ENCODE data around the gene ANO8.
A peak's percentile ranks its signal among the peaks of the same experiment; 100 is the strongest.
"Not testable (repeated sequence)": the region's sequence is repeated elsewhere in the genome, so short reads cannot be mapped to it uniquely, and the experiment has no call there.

Gene ANO8, protein sequence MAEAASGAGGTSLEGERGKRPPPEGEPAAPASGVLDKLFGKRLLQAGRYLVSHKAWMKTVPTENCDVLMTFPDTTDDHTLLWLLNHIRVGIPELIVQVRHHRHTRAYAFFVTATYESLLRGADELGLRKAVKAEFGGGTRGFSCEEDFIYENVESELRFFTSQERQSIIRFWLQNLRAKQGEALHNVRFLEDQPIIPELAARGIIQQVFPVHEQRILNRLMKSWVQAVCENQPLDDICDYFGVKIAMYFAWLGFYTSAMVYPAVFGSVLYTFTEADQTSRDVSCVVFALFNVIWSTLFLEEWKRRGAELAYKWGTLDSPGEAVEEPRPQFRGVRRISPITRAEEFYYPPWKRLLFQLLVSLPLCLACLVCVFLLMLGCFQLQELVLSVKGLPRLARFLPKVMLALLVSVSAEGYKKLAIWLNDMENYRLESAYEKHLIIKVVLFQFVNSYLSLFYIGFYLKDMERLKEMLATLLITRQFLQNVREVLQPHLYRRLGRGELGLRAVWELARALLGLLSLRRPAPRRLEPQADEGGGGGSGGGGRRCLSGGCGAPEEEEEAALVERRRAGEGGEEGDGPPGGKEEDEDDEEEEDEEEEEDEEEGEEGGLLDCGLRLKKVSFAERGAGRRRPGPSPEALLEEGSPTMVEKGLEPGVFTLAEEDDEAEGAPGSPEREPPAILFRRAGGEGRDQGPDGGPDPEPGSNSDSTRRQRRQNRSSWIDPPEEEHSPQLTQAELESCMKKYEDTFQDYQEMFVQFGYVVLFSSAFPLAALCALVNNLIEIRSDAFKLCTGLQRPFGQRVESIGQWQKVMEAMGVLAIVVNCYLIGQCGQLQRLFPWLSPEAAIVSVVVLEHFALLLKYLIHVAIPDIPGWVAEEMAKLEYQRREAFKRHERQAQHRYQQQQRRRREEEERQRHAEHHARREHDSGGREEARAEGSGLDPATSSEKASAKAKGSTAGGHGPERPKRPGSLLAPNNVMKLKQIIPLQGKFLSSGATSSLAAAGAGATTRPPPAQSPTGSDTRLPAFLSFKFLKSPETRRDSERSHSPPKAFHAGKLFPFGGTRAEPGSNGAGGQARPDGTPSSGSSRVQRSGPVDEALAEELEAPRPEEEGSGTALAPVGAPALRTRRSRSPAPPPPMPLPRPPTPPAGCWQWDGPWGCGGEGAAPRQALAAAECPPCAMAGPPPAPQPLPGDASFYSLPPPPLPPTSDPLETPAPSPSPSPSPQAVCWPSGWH

DNA sequence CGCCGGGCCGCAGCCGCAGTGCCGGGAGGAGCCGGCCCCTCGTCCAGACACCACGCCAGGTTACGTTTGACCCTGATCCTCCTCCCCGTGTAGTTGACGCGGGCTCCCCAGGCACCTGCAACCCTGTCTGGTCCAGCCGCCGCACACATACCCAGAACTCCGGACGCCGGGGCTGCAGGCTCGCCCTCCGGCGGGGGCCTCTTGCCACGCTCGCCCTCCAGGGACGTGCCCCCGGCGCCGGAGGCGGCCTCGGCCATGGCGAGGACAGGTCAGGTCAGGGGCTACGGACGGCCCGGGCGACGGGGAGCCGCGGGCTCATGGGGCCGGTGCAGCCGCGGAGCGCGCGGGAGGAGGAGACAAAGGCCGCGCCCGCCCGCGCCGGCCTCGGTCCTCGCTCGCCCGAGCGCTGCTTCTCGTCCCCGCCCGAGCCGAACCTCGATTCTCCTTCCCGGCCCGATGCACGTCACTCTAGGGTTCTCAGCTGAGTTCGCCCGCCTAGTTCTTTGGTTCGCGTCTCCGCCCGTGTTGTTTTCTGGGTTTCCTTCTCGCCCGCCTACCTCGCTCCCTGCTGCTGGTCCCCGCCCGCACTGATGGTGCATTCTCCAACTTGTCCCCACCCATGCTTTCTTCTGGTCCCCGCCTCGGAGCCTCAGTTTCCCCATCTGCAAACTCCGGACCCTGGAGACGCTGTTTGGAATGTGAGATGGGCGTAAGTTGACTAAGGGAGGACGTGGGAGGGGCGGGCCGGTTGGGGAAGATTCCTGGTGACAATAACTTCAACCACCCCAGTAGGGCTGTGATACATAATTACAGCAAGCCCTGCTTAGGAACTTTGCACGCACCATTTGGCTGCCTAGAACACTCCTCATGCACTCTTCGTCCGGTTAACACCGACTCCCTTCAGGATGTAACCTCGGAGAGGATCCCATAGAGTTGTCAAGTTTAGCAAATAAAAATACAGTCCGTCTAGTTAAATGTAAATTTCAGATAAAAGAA, at the start of gene ANO8:
Gene ANO8, minus strand, starts transcription at position 442 of the 996 bp plus-strand sequence. Its CDS starts 185 bp downstream, at position 257.
- peak; percentile 85 for DNase-seq (ENCODE audit: low spot score)

DNA sequence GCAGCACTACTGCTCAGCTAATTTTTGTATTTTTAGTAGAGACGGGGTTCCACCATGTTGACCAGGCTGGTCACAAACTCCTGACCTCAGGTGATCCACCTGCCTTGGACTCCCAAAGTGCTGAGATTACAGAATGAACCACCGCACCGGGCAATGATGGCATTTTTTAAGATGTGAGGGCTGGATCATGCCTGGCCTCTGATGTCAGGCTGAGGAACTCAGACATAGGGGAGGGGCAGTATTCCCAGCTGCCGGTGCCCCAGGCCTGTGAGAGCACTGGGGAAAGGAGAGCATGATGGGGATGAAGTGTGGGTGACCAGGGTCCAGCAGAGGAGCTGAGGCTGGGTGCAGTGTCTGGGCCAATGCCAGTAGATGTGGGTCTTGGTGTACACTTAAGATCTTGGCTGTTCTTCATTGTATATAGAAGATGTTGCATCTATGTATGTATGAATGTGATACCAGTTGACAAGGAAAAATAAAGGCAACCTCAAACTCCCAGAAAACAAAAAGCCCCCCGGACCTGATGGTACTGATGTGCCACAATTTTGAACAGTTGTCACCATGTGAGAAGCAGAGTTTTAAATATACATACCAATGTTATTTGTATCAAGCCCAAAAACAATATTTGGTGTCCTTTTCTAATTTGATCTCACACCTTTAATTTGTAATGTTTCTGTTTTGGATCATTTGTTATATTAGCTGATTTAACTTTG, 45.9 kb upstream of the ANO8 start:
- DNase-seq (ENCODE audit: low spot score): no peak

DNA sequence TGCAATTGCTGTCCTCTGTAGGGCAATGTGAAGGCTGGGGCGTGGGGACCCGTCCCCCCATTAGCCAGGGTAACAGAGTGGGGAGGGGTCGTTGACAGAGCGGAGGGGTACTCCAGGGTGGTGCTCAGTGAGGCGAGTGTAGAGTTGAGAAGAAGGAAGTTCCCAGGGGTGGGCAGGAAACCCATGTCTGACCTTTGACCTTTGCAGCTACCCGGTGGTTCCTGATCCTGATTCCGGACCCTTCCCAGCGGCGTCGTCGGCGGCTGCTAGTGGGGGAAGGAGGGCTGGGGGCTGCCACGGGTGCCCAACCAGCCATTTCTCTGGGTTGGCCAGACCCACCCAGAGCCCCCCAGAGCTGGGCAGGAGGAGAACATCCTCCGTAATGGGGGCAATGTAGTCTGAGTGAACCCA, 44.6 kb upstream of the ANO8 start:
- no peak for DNase-seq (ENCODE audit: low spot score)

DNA sequence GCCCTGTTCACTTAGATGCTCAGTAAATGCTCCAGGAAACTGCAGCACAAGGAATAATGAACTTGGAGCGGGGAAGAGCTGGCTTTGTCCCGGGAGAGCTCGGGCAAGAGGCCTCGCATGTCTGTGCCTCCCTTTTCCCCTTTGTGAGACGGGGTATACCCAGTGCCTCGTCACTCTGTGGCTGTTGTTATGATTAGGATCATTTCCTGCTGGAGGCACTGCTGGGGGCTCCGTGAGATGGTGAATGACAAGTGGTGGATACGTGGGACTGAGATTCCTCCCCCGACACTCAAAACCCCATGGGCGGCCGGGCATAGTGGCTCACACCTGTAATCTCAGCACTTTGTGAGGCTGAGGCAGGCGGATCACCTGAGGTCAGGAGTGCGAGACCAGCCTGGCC, 43.6 kb upstream of the ANO8 start:
- DNase-seq (ENCODE audit: low spot score): no peak

DNA sequence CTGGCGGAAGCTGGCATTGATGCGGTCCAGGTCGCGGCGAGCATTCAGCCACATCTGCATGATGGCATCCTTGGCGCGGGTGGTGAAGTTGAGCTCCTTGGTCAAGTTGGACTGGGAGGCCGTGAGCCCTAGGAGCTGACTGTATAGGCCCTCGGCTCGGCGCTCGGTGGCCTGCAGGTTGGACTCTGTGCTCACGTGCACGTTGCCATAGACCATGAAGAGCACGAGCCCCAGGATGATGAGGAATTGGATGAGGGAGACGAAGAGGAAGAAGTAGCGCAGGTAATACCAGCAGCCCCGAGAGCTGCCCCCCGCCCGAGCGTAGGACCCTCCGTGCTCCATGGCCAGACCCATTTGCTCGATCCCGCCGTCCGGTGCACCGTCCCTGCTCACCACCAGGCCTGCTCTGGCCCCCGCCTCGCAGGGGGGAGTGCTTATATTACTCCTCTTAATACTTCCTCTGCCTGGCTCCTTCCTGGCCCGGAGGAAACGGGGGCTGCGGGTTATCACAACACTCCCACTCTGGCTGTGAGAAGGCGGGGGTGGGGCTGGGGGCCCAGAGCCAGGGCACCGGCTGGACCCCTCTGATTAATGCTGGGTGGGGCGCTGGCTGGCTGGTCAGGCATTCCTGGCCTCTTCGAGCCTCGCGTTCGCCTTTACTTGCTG, 42.4 kb upstream of the ANO8 start, which contains the start of gene PLVAP:
Gene PLVAP, minus strand, starts transcription at position 408 of the 666 bp plus-strand sequence. Its CDS starts 54 bp downstream, at position 354.
- peak; percentile 76 for DNase-seq (ENCODE audit: low spot score)

DNA sequence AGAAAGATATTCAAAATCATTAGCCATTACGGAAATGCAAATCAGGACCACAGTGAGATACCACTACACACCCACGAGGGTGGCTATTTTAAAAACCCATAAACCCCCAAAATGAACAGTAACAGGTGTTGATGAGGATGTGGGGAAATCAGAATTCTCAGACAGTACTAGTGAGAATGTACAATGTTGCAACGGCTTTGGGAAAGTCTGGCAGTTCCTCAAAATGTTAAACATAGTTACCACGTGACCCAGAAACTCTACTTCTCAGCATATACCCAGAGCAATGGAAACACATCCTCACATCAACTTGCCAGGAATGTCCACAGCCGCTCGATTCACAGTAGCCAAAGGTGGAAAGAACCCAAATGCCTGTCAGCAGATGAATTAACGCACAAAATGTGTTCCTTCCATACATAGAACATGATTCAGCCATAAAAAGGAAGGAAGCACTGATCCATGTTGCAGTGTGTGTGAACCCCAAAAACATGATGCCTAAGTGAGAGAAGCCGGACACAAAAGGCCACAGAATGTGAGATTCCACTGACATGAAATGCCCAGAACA, 35.5 kb upstream of the ANO8 start:
- DNase-seq (ENCODE audit: low spot score): no peak

DNA sequence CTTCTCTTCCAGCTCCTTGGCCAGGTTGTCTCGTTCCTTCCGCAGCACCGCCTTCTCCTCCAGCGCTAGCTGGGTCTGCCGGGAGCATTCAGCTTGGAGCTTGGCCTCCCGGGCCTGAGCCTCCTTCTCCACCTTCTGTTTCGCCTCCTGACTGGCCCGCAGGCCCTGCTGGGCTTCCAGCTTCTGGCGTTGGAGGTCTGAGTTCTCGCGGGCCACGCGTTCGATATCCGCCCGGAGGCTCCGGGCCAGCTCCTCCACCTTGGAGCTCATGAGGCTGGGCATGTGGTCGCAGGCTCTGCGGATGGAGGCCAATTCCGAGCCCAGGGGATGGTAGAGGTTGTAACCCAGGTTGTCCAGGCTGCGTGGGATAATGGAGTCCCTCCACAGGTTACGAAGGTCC, 30.7 kb upstream of the ANO8 start:
- no peak for DNase-seq (ENCODE audit: low spot score)

DNA sequence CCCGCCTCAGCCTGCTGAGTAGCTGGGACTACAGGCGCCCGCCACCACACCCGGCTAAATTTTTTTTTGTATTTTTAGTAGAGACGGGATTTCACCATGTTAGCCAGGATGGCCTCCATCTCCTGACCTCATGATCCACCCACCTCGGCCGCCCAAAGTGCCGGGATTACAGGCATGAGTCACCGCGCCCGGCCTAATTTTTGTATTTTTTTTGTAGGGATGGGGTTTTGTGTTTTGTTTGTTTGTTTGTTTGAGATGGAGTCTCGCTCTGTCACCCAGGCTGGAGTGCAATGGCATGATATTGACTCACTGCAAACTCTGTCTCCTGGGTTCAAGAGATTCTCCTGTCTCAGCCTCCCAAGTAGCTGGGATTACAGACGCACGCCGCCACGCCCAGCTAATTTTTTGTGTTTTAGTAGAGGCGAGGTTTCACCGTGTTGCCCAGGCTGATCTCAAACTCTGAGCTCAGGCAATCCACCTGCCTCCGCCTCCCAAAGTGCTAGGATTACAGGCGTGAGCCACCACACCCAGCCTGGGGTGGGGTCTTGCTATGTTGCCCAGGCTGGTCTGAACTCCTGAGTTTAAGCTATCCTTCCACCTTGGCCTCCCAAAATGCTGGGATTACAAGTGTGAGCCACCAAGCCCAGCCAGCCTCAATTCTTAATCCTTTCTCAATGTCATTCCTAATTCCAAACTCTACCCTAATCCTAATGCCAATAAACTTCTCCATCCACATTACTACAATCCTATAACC, 29.4 kb upstream of the ANO8 start:
- DNase-seq (ENCODE audit: low spot score): not testable (repeated sequence)

DNA sequence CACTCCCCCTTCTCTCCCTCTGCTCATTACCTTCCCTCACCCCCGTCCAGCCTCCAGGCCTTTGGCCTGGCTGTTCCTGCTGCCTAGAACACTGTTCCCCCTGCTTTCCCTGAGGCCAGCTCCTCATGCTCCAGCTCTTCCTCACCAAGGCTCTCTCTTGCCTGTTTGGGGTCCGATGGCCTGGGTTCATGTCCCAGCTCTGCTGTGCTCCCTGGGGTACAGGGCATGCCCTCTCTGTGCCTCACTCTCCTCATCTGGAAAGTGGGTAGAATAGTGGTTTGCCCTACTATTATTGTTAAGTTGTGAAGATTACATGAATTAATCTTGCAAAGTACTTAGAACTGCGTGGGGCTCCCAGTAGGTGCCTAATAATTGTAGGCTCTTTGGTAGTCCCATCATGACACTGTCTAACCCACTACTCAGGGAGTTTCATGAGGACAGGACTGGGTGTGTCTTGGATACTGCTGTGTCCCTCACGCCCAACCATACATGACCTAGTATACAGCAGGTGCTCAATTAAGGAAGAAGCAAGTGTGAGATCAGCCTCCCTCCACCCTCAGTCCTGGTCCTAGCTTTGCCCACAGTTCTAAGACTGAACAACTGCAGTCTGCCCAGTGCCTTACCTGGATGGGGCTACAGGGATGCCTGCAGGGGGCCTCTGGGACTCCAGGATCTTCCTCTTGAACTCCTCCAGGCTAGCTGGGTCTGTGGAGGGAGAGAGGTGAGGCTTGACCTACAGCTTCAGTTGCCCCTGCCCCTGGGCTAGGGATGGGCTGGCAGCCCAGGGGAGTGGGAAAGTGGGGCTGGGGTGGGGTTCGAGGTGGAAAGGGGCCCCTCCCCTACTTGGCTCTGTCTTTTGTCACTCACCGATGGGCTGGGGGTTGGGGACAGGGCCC, 25.5 kb upstream of the ANO8 start:
- DNase-seq (ENCODE audit: low spot score): no peak

DNA sequence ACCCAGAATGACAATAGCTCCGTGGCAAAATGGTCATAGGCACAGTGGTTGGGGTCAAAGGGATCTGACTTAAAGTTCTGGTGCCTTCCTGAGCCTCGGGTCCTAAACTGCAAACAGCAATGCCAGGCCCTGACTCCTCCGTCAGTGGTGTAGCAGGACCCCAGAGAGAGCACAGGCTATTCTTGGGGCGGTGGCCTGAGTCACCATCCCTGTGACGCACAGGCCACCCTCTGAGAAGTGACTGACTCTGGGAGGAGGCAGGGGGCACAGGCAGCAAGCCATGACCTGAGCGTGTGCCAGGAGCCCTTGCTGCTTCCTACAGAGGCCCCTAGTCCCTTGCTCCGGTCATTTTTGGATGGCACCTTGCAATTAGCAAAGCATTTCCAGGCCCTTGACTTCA, 23.7 kb upstream of the ANO8 start:
- DNase-seq (ENCODE audit: low spot score): no peak

DNA sequence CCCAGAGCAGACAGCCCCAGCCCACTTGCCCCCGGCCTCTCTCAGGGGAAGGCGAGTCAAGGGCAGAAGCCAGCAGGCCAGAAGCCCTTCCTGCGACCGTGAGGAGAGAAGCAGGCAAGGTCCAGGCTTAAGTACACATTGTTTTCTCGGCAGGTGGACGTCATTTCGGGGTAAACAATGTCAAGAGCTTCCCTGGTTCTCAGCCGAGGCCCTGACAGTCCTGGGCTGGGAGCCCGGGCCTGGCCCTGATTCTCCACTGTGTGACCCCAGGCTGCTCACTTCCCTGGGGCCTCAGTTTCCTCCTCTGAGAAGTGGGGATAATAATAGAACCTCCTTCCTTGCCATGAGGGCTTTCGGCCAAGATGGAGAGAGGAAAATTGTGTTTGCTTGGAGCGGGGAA, 23.1 kb upstream of the ANO8 start:
- no peak for DNase-seq (ENCODE audit: low spot score)

DNA sequence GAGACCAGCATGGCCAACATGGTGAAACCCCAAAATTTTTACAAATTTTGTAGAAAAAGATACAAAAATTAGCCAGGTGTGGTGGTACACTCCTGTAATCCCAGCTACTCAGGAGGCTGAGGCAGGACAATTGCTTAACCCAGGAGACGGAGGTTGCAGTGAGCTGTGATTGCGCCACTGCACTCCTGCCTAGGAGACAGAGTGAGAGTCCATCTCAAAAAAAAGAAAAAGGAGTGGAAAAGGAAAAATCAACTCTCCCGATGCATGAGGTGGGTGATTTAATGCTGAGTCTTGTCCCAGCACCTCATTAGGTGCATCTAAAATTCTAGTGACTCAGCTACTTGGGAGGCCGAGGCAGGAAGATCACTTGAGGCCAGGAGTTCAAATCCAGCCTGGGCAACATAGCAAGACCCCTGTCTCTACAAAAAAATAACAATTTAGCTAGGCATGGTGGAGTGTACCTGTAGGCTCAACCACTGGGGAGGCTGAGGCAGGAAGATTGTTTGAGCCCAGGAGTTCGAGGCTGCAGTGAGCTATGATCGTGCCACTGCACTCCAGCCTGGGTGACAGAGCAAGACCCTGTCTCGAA, 22.5 kb upstream of the ANO8 start:
- DNase-seq (ENCODE audit: low spot score): no peak

DNA sequence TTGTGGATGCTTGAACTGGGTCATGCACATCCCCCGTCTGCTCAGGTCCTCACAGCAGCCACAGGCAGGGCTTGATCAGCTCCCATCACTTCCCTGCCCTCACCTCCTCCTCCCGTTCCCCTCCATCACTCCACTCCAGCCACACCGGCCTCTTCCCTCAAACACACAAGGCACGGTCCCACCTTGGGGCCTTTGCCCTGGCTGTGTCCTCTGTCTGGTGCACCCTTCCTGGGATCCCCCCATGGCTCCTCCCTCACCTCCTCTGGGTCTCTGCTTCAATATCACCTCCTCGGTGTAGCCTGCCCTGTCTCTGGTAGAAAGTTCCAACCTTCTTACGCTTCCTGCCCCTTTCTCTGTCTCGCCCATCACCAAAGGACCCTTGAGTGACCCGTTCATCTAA, 18.7 kb upstream of the ANO8 start:
- DNase-seq (ENCODE audit: low spot score): no peak

DNA sequence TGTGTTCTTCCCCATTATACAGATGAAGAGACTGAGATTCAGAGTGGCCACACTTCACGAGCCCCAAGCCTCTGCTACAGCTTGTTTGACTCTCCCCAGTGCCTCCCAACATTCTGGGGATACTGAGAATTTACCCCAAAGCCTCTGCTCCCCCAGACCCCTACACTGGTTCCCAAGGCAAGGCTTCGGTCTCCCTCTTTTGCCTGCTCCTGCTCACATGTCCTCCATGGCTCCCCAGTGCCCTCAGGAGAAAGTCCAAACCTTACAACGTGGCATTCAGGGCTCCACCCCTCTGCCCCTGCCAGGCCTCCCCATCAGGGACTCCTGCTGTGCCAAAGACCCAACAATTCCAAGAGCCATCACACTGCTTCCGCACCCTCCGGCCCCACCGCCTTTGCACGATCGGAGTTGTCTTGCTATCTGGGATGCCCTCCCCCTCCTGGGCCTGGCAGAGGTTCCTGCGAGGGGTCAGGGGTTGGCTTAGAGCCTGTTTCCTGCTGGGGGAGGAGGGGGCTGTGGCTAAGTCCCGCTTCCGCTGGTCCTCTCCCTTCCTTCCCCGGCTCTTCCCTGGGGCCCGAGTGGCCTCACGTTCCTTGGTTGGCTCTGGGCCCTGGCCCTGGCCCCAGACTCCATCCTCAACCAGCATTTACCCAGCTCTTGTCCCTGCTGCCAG, 18.1 kb upstream of the ANO8 start:
- no peak for DNase-seq (ENCODE audit: low spot score)

DNA sequence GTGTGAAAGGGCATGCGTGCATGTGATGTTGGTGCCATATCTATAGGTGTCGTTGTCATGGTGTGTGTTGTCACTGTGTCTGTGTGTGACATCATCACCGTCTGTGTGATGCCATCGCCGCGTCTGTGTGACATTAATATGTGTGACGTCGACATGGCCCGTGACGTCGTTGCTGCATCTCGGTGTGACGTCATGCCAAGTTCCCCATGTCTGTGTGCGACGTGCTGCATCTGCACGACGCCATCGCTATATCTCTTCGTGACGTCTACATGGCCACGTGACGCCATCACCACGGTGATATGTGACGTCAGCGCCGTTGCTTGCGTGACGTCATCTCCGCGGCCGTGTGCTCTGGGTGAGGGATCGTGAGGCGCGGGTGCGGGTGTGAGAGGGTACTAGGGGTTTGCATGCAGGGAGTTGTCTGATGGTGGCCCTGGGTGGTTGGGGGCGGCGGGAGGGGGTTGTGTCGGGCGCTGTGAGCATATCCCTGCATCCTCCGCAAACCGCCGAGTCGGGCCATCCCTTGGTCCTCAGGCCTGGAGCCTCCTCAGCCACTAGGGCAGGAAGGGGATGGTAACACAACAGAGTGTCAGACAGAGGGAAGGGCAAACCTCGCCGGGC, 17.3 kb upstream of the ANO8 start:
- no peak for DNase-seq (ENCODE audit: low spot score)

DNA sequence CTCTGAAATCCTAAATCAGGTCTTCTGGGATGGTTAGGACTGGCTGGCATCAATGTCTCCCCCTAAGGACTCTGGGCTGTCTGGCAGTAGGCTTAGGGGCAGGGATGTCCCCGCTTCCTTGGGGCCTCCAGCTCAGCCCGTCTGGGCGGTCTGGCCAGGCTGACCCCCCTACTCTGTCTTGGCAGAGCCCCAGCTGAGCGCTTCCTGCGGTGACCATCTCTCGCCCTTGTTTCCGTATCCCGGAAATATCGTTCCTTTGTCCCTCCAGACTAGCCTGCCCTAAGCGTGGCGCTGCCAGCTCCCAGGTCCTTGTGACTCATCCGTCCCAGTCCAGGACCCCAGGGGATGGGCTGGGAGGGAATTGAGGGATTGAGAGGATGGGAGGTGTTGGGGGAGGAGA, 14.0 kb upstream of the ANO8 start:
- DNase-seq (ENCODE audit: low spot score): no peak
